ENCODE measurements around the gene UCP1.

UCP1 gene

GRCh38 chr4:140595065-140595464 lies 26.3 kb upstream of the UCP1 start:
- Histone ChIP-seq H3K9me3 (ENCODE audit: insufficient read depth, low read depth, low read length) (no peaks in the 10 kb centered on the region), H3K4me1 (ENCODE audit: insufficient read depth, low read length) (no peaks in the 10 kb centered on the region), H3K27me3 (ENCODE audit: insufficient read depth, low read length) (no peaks in the 10 kb centered on the region), H3K36me3 (ENCODE audit: insufficient read depth, low read depth, low read length) (no peaks in the 10 kb centered on the region), H3K9ac (ENCODE audit: low read depth, low read length) (no peak overlapping the region), H3K27ac (ENCODE audit: low read length) (no peak overlapping the region), H3K4me3 (ENCODE audit: low read length) (no peak overlapping the region)

GRCh38 chr4:140584439-140584838 lies 15.7 kb upstream of the UCP1 start:
- Histone ChIP-seq H3K27me3 (ENCODE audit: insufficient read depth, low read length) (no peaks in the 10 kb centered on the region), H3K9ac (ENCODE audit: low read depth, low read length) (no peak overlapping the region)

GRCh38 chr4:140581078-140581477 lies 12.3 kb upstream of the UCP1 start:
- Histone ChIP-seq H3K4me1 (ENCODE audit: insufficient read depth, low read length) (no peaks in the 10 kb centered on the region), H3K9me3 (ENCODE audit: insufficient read depth, low read depth, low read length) (no peaks in the 10 kb centered on the region), H3K4me3 (ENCODE audit: low read length) (no peak overlapping the region), H3K9ac (ENCODE audit: low read depth, low read length) (no peak overlapping the region), H3K27me3 (ENCODE audit: insufficient read depth, low read length) (no peaks in the 10 kb centered on the region), H3K36me3 (ENCODE audit: insufficient read depth, low read depth, low read length) (no peaks in the 10 kb centered on the region), H3K27ac (ENCODE audit: low read length) (no peak overlapping the region)

More at GRCh38 chr4:140584439-140584838, 15.7 kb upstream of the UCP1 start:
- H3K4me1 ChIP-seq (ENCODE audit: insufficient read depth, low read length): no peaks in the 10 kb centered on the region
- no peak overlapping the region for H3K27ac ChIP-seq (ENCODE audit: low read length)
- no peaks in the 10 kb centered on the region for H3K36me3 ChIP-seq (ENCODE audit: insufficient read depth, low read depth, low read length)
- no peak overlapping the region for H3K4me3 ChIP-seq (ENCODE audit: low read length)
- H3K9me3 ChIP-seq (ENCODE audit: insufficient read depth, low read depth, low read length): no peaks in the 10 kb centered on the region

- no peak overlapping the region for H3K9ac ChIP-seq (ENCODE audit: low read depth, low read length)
- H3K9me3 ChIP-seq (ENCODE audit: insufficient read depth, low read depth, low read length): no peaks in the 10 kb centered on the region
- no peaks in the 10 kb centered on the region for H3K36me3 ChIP-seq (ENCODE audit: insufficient read depth, low read depth, low read length)
- H3K4me3 ChIP-seq (ENCODE audit: low read length): no peak overlapping the region
- H3K27ac ChIP-seq (ENCODE audit: low read length): no peak overlapping the region
- H3K4me1 ChIP-seq (ENCODE audit: insufficient read depth, low read length): no peaks in the 10 kb centered on the region
- no peaks in the 10 kb centered on the region; the same call in 1 of the 2 replicates for H3K27me3 ChIP-seq (ENCODE audit: insufficient read depth, low read length)
These were observed 10.5 kb upstream of the UCP1 start for GRCh38 chr4:140579278-140579677.

- no peaks in the 10 kb centered on the region for H3K4me1 ChIP-seq (ENCODE audit: insufficient read depth, low read length)
- H3K27me3 ChIP-seq (ENCODE audit: insufficient read depth, low read length): peaks cover 19% of the 10 kb centered on the region
- H3K9me3 ChIP-seq (ENCODE audit: insufficient read depth, low read depth, low read length): no peaks in the 10 kb centered on the region; the same call in 1 of the 2 replicates
These were observed 6.7 kb upstream of the UCP1 start for GRCh38 chr4:140575489-140575888.

GRCh38 chr4:140571620-140572019 lies 2.9 kb upstream of the UCP1 start:
- Histone ChIP-seq H3K9me3 (ENCODE audit: insufficient read depth, low read depth, low read length) (no peaks in the 10 kb centered on the region; the same call in 1 of the 2 replicates), H3K36me3 (ENCODE audit: insufficient read depth, low read depth, low read length) (no peaks in the 10 kb centered on the region), H3K27me3 (ENCODE audit: insufficient read depth, low read length) (peaks cover 58% of the 10 kb centered on the region), H3K27ac (ENCODE audit: low read length) (no peak overlapping the region), H3K9ac (ENCODE audit: low read depth, low read length) (no peak overlapping the region), H3K4me1 (ENCODE audit: insufficient read depth, low read length) (peaks cover 9% of the 10 kb centered on the region; the same call in 1 of the 2 replicates), H3K4me3 (ENCODE audit: low read length) (no peak overlapping the region)

More at GRCh38 chr4:140575489-140575888, 6.7 kb upstream of the UCP1 start:
- Histone ChIP-seq H3K36me3 (ENCODE audit: insufficient read depth, low read depth, low read length) (no peaks in the 10 kb centered on the region), H3K4me3 (ENCODE audit: low read length) (no peak overlapping the region), H3K9ac (ENCODE audit: low read depth, low read length) (no peak overlapping the region), H3K27ac (ENCODE audit: low read length) (no peak overlapping the region)

- Histone ChIP-seq H3K27ac (ENCODE audit: low read length) (no peak overlapping the region), H3K9ac (ENCODE audit: low read depth, low read length) (no peak overlapping the region), H3K4me3 (ENCODE audit: low read length) (peak overlapping the region; percentile 77), H3K4me1 (ENCODE audit: insufficient read depth, low read length) (peaks cover 9% of the 10 kb centered on the region; the same call in 1 of the 2 replicates), H3K9me3 (ENCODE audit: insufficient read depth, low read depth, low read length) (no peaks in the 10 kb centered on the region; the same call in 1 of the 2 replicates), H3K27me3 (ENCODE audit: insufficient read depth, low read length) (peaks cover 80% of the 10 kb centered on the region), H3K36me3 (ENCODE audit: insufficient read depth, low read depth, low read length) (no peaks in the 10 kb centered on the region)
These were observed 512 bp upstream of the UCP1 start for GRCh38 chr4:140569307-140569638.

- Histone ChIP-seq H3K4me3 (ENCODE audit: low read length) (no peak overlapping the region), H3K36me3 (ENCODE audit: insufficient read depth, low read depth, low read length) (no peaks in the 10 kb centered on the region), H3K27ac (ENCODE audit: low read length) (no peak overlapping the region)
These were observed 9.1 kb downstream of the UCP1 start for GRCh38 chr4:140559696-140560095.

GRCh38 chr4:140557831-140558435 lies 10.8 kb downstream of the UCP1 start:
- no peak overlapping the region; the same call in 1 of the 2 replicates for H3K4me3 ChIP-seq (ENCODE audit: low read length)
- peak overlapping the region; percentile 9; the same call in 1 of the 2 replicates for H3K9ac ChIP-seq (ENCODE audit: low read depth, low read length)
- no peaks in the 10 kb centered on the region for H3K36me3 ChIP-seq (ENCODE audit: insufficient read depth, low read depth, low read length)
- no peaks in the 10 kb centered on the region for H3K9me3 ChIP-seq (ENCODE audit: insufficient read depth, low read depth, low read length)
- no peak overlapping the region for H3K27ac ChIP-seq (ENCODE audit: low read length)
- no peaks in the 10 kb centered on the region for H3K27me3 ChIP-seq (ENCODE audit: insufficient read depth, low read length)
- H3K4me1 ChIP-seq (ENCODE audit: insufficient read depth, low read length): peaks cover 30% of the 10 kb centered on the region; the same call in 1 of the 2 replicates

More at GRCh38 chr4:140559696-140560095, 9.1 kb downstream of the UCP1 start:
- Histone ChIP-seq H3K4me1 (ENCODE audit: insufficient read depth, low read length) (peaks cover 30% of the 10 kb centered on the region; the same call in 1 of the 2 replicates), H3K9me3 (ENCODE audit: insufficient read depth, low read depth, low read length) (no peaks in the 10 kb centered on the region), H3K9ac (ENCODE audit: low read depth, low read length) (no peak overlapping the region), H3K27me3 (ENCODE audit: insufficient read depth, low read length) (peaks cover 2% of the 10 kb centered on the region; the same call in 1 of the 2 replicates)

- Histone ChIP-seq H3K36me3 (ENCODE audit: insufficient read depth, low read depth, low read length) (no peaks in the 10 kb centered on the region), H3K9me3 (ENCODE audit: insufficient read depth, low read depth, low read length) (no peaks in the 10 kb centered on the region), H3K4me3 (ENCODE audit: low read length) (peak overlapping the region; percentile 12; the same call in 1 of the 2 replicates), H3K27ac (ENCODE audit: low read length) (peak overlapping the region; percentile 11), H3K4me1 (ENCODE audit: insufficient read depth, low read length) (peaks cover 30% of the 10 kb centered on the region; the same call in 1 of the 2 replicates), H3K9ac (ENCODE audit: low read depth, low read length) (no peak overlapping the region), H3K27me3 (ENCODE audit: insufficient read depth, low read length) (no peaks in the 10 kb centered on the region)
These were observed 12.2 kb downstream of the UCP1 start for GRCh38 chr4:140556372-140557085.

- H3K27ac ChIP-seq (ENCODE audit: low read length): no peak overlapping the region
- H3K4me1 ChIP-seq (ENCODE audit: insufficient read depth, low read length): no peaks in the 10 kb centered on the region
- H3K4me3 ChIP-seq (ENCODE audit: low read length): no peak overlapping the region
- H3K9ac ChIP-seq (ENCODE audit: low read depth, low read length): no peak overlapping the region
- H3K9me3 ChIP-seq (ENCODE audit: insufficient read depth, low read depth, low read length): no peaks in the 10 kb centered on the region
- H3K27me3 ChIP-seq (ENCODE audit: insufficient read depth, low read length): no peaks in the 10 kb centered on the region
- peaks cover 42% of the 10 kb centered on the region for H3K36me3 ChIP-seq (ENCODE audit: insufficient read depth, low read depth, low read length)
These were observed 34.7 kb downstream of the UCP1 start for GRCh38 chr4:140533951-140534480.
